Measurements from ENCODE around the gene NEGR1. TPM values are rescaled to one million over a fixed set of nuclear protein-coding genes. Genes with fewer than 3 reads are reported as not detected.

The NEGR1 gene
- total RNA-seq, 1 experiment from 2014 or later, result 2.9 TPM

- no peaks in the 10 kb centered on the region for H3K27me3 Mint-ChIP-seq (ENCODE audit: low read depth)
- no peak for ATAC-seq
- no peak overlapping the region for H3K4me3 Mint-ChIP-seq
- no peak overlapping the region for H3K27ac Mint-ChIP-seq
- TF ChIP-seq GRHL2 (CRISPR knock-in tag; IDR thresholded peaks at IDR 0.05; ENCODE audit: insufficient replicate concordance, severe bottlenecking), result no peak
- TF ChIP-seq ZNF532 (CRISPR knock-in tag; IDR thresholded peaks at IDR 0.05; ENCODE audit: borderline replicate concordance), result no peak
- peak; percentile 59; the same call in 1 of the 2 replicates for TF ChIP-seq RORB (CRISPR knock-in tag; IDR thresholded peaks at IDR 0.05)
- H3K9me3 Mint-ChIP-seq, result no peaks in the 10 kb centered on the region
- ChIA-PET POLR2A (no interaction called here), CTCF (no interaction called here)
- DNase-seq (ENCODE audit: low spot score), result no peak
- no peaks in the 10 kb centered on the region for H3K4me1 Mint-ChIP-seq
- H3K36me3 Mint-ChIP-seq, result no peaks in the 10 kb centered on the region
Measured at GRCh38 chr1:72207059-72207458, 75.3 kb downstream of the NEGR1 start.

- H3K4me3 Mint-ChIP-seq, result no peak overlapping the region
- DNase-seq (ENCODE audit: low spot score), result no peak
- peaks cover 12% of the 10 kb centered on the region for H3K9me3 Mint-ChIP-seq
- no peak overlapping the region for H3K27ac Mint-ChIP-seq
- no peaks in the 10 kb centered on the region for H3K4me1 Mint-ChIP-seq
- no peaks in the 10 kb centered on the region for H3K27me3 Mint-ChIP-seq (ENCODE audit: low read depth)
- TF ChIP-seq OVOL2 (CRISPR knock-in tag; IDR thresholded peaks at IDR 0.05; ENCODE audit: borderline replicate concordance), result no peak
- H3K36me3 Mint-ChIP-seq, result no peaks in the 10 kb centered on the region
- no peak for ATAC-seq
- ChIA-PET POLR2A (no interaction called here), CTCF (no interaction called here)
Measured at GRCh38 chr1:72202761-72203160, 79.6 kb downstream of the NEGR1 start.

GRCh38 chr1:72197786-72198185 is 84.6 kb downstream of the NEGR1 start:
- no peak for TF ChIP-seq ZNF281 (CRISPR knock-in tag; IDR thresholded peaks at IDR 0.05)
- no peak for TF ChIP-seq IRF1 (CRISPR knock-in tag; IDR thresholded peaks at IDR 0.05)
- TF ChIP-seq HMGA2 (CRISPR knock-in tag; IDR thresholded peaks at IDR 0.05), result no peak
- ATAC-seq (no peak), DNase-seq (ENCODE audit: low spot score) (no peak)
- peaks cover 12% of the 10 kb centered on the region for H3K9me3 Mint-ChIP-seq
- POLR2A ChIA-PET, result no interaction called here
- H3K4me1 Mint-ChIP-seq, result no peaks in the 10 kb centered on the region
- H3K27me3 Mint-ChIP-seq (ENCODE audit: low read depth), result no peaks in the 10 kb centered on the region
- no peak overlapping the region for H3K4me3 Mint-ChIP-seq
- H3K27ac Mint-ChIP-seq, result no peak overlapping the region
- no peaks in the 10 kb centered on the region for H3K36me3 Mint-ChIP-seq
- CTCF ChIA-PET, result no interaction called here

GRCh38 chr1:72186733-72187307 is 95.5 kb downstream of the NEGR1 start:
- ChIA-PET POLR2A (no interaction called here), CTCF (interaction anchor here (0.7 to 0.8 kb wide), 2 partner anchors 10 to 23 kb away, joined by 3 read pairs; no protein-coding TSS in a partner anchor)
- Mint-ChIP-seq H3K27ac (no peak overlapping the region), H3K36me3 (no peaks in the 10 kb centered on the region), H3K4me3 (no peak overlapping the region), H3K27me3 (ENCODE audit: low read depth) (no peaks in the 10 kb centered on the region), H3K4me1 (peaks cover 13% of the 10 kb centered on the region), H3K9me3 (no peaks in the 10 kb centered on the region)
- ATAC-seq, result peak; percentile 69
- DNase-seq (ENCODE audit: low spot score), result no peak
- no peak for TF ChIP-seq JUN (CRISPR knock-in tag; IDR thresholded peaks at IDR 0.05)
- no peak for TF ChIP-seq ZNF317 (CRISPR knock-in tag; IDR thresholded peaks at IDR 0.05; ENCODE audit: borderline replicate concordance, low read depth)
- no peak for TF ChIP-seq FOXP4 (CRISPR knock-in tag; IDR thresholded peaks at IDR 0.05)
- TF ChIP-seq MXD4 (CRISPR knock-in tag; IDR thresholded peaks at IDR 0.05; ENCODE audit: borderline replicate concordance), result no peak
- no peak for TF ChIP-seq SP1 (CRISPR knock-in tag; conservative IDR thresholded peaks at IDR 0.05)
- TF ChIP-seq ATF2 (CRISPR knock-in tag; IDR thresholded peaks at IDR 0.05; ENCODE audit: borderline replicate concordance, low read depth), result no peak
- TF ChIP-seq RORB (CRISPR knock-in tag; IDR thresholded peaks at IDR 0.05), result no peak
- TF ChIP-seq MAX (CRISPR knock-in tag; IDR thresholded peaks at IDR 0.05), result no peak
- TF ChIP-seq FOXK1 (CRISPR knock-in tag; IDR thresholded peaks at IDR 0.05), result no peak
- no peak for TF ChIP-seq ZNF671 (CRISPR knock-in tag; IDR thresholded peaks at IDR 0.05)
- no peak for TF ChIP-seq NFATC4 (CRISPR knock-in tag; IDR thresholded peaks at IDR 0.05)
- no peak for TF ChIP-seq HMGA2 (CRISPR knock-in tag; IDR thresholded peaks at IDR 0.05)
- TF ChIP-seq RELA (CRISPR knock-in tag; IDR thresholded peaks at IDR 0.05; ENCODE audit: borderline replicate concordance), result no peak
